ENCODE measurements around the gene YBX1.
"Not testable (repeated sequence)": the region's sequence is repeated elsewhere in the genome, so short reads cannot be mapped to it uniquely, and the experiment has no call there.

YBX1 gene

GRCh38 chr1:42681741-42682483 lies at the start of gene YBX1:
YBX1 (plus strand) TSS chr1:42682418; CDS start chr1:42682566, 148 bp downstream.
- peak; percentile 96 for DNase-seq

GRCh38 chr1:42639116-42639515 lies 43.1 kb upstream of the YBX1 start:
- DNase-seq, result no peak

- DNase-seq, result no peak
Measured at GRCh38 chr1:42646056-42646455, 36.2 kb upstream of the YBX1 start.

GRCh38 chr1:42657201-42657600 lies 25.0 kb upstream of the YBX1 start:
- no peak for DNase-seq

GRCh38 chr1:42657981-42658876 lies 24.0 kb upstream of the YBX1 start, which contains the start of gene PPIH:
PPIH (plus strand) TSS chr1:42658423; CDS start chr1:42658447, 24 bp downstream.
- peak; percentile 97 for DNase-seq

- no peak for DNase-seq
Measured at GRCh38 chr1:42658877-42659337, 23.3 kb upstream of the YBX1 start.

- DNase-seq, result no peak
Measured at GRCh38 chr1:42660907-42661500, 21.2 kb upstream of the YBX1 start.

- no peak for DNase-seq
Measured at GRCh38 chr1:42669936-42670335, 12.3 kb upstream of the YBX1 start.

GRCh38 chr1:42670425-42670824 lies 11.8 kb upstream of the YBX1 start:
- DNase-seq, result no peak

- no peak for DNase-seq
Measured at GRCh38 chr1:42674214-42674613, 8.0 kb upstream of the YBX1 start.

GRCh38 chr1:42674682-42675081 lies 7.5 kb upstream of the YBX1 start:
- DNase-seq, result no peak

GRCh38 chr1:42675467-42675866 lies 6.8 kb upstream of the YBX1 start:
- DNase-seq, result no peak

- no peak for DNase-seq
Measured at GRCh38 chr1:42676534-42677087, 5.6 kb upstream of the YBX1 start.

GRCh38 chr1:42679364-42679983 lies 2.7 kb upstream of the YBX1 start:
- no peak for DNase-seq

- DNase-seq, result no peak
Measured at GRCh38 chr1:42680055-42680454, 2.2 kb upstream of the YBX1 start.

GRCh38 chr1:42680921-42681683 lies 1.1 kb upstream of the YBX1 start:
- DNase-seq, result peak; percentile 43

- not testable (repeated sequence) for DNase-seq
Measured at GRCh38 chr1:42682484-42682738, 193 bp downstream of the YBX1 start.

GRCh38 chr1:42682739-42683531 lies 717 bp downstream of the YBX1 start:
- peak; percentile 68 for DNase-seq

- peak; percentile 20 for DNase-seq
Measured at GRCh38 chr1:42684139-42684538, 1.9 kb downstream of the YBX1 start.

- DNase-seq, result no peak
Measured at GRCh38 chr1:42686418-42686817, 4.2 kb downstream of the YBX1 start.

GRCh38 chr1:42689912-42690311 lies 7.7 kb downstream of the YBX1 start:
- no peak for DNase-seq

All from stimulated activated CD4-positive, alpha-beta T cell treated with anti-CD3 and anti-CD28 coated beads, Interleukin-4, amount 100 ng/mL, for 24 hours (primary cell).